Glutamatergic neuron (in vitro differentiated cells): ENCODE data around the gene AKNA. TPM values are rescaled to one million over a fixed set of nuclear protein-coding genes. Genes with fewer than 3 reads are reported as not detected.

ENCODE experiments used
- DNase-seq: peaks from one replicate; pipeline ENCODE4 v3.0.0; 2022
- H3K27ac Mint-ChIP-seq: one replicate; pipeline ENCODE4 v1.8.0; 2020; ENCODE audit warnings: mild to moderate bottlenecking, mixed read lengths, inconsistent platforms; ENCODE audit not compliant: unreplicated experiment
- H3K27me3 Mint-ChIP-seq: one replicate; pipeline ENCODE4 v1.8.0; 2020; ENCODE audit warnings: mild to moderate bottlenecking, moderate library complexity, mixed read lengths, inconsistent platforms; ENCODE audit not compliant: unreplicated experiment
- H3K36me3 Mint-ChIP-seq: one replicate; pipeline ENCODE4 v1.8.0; 2020; ENCODE audit warnings: mild to moderate bottlenecking, mixed read lengths, inconsistent platforms; ENCODE audit not compliant: unreplicated experiment
- H3K4me1 Mint-ChIP-seq: one replicate; pipeline ENCODE4 v1.8.0; 2020; ENCODE audit warnings: mild to moderate bottlenecking, low read depth, mixed read lengths, inconsistent platforms; ENCODE audit not compliant: unreplicated experiment
- H3K4me3 Mint-ChIP-seq: one replicate; pipeline ENCODE4 v1.8.0; 2020; ENCODE audit warnings: mild to moderate bottlenecking, mixed read lengths, inconsistent platforms; ENCODE audit not compliant: unreplicated experiment
- H3K9me3 Mint-ChIP-seq: one replicate; pipeline ENCODE4 v1.8.0; 2020; ENCODE audit warnings: mild to moderate bottlenecking, moderate library complexity, mixed read lengths, inconsistent platforms; ENCODE audit not compliant: unreplicated experiment
- total RNA-seq: library from RNA; stranded (reverse); fragmentation: NEBNext Ultra II Directional; extraction: Animal tissue kit (Norgen Biotek cat#: 25700); gene quantifications from one replicate; pipeline ENCODE4 v1.2.1, GENCODE V29; 2021; ENCODE audit not compliant: unreplicated experiment
- TF ChIP-seq, protein P1 (sequence below): fragments of 200-600 bp; sonication (generic); IDR thresholded peaks from one replicate; pipeline ENCODE4 v1.5.0; 2021; ENCODE audit not compliant: partially characterized antibody, unreplicated experiment

The AKNA gene
- total RNA-seq, 1 donor from 2014 or later: 32.6 TPM

- DNase-seq: peak; percentile 14
- Mint-ChIP-seq H3K4me3 (no peak overlapping the region), H3K36me3 (no peaks in the 10 kb centered on the region), H3K9me3 (peaks cover 1% of the 10 kb centered on the region), H3K27me3 (peaks cover 4% of the 10 kb centered on the region), H3K27ac (no peak overlapping the region), H3K4me1 (peaks cover 22% of the 10 kb centered on the region)
- TF ChIP-seq, protein P1, sequence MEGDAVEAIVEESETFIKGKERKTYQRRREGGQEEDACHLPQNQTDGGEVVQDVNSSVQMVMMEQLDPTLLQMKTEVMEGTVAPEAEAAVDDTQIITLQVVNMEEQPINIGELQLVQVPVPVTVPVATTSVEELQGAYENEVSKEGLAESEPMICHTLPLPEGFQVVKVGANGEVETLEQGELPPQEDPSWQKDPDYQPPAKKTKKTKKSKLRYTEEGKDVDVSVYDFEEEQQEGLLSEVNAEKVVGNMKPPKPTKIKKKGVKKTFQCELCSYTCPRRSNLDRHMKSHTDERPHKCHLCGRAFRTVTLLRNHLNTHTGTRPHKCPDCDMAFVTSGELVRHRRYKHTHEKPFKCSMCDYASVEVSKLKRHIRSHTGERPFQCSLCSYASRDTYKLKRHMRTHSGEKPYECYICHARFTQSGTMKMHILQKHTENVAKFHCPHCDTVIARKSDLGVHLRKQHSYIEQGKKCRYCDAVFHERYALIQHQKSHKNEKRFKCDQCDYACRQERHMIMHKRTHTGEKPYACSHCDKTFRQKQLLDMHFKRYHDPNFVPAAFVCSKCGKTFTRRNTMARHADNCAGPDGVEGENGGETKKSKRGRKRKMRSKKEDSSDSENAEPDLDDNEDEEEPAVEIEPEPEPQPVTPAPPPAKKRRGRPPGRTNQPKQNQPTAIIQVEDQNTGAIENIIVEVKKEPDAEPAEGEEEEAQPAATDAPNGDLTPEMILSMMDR: no peak
Measured at GRCh38 chr9:114289106-114289505, 98.7 kb downstream of the AKNA start.

DNA sequence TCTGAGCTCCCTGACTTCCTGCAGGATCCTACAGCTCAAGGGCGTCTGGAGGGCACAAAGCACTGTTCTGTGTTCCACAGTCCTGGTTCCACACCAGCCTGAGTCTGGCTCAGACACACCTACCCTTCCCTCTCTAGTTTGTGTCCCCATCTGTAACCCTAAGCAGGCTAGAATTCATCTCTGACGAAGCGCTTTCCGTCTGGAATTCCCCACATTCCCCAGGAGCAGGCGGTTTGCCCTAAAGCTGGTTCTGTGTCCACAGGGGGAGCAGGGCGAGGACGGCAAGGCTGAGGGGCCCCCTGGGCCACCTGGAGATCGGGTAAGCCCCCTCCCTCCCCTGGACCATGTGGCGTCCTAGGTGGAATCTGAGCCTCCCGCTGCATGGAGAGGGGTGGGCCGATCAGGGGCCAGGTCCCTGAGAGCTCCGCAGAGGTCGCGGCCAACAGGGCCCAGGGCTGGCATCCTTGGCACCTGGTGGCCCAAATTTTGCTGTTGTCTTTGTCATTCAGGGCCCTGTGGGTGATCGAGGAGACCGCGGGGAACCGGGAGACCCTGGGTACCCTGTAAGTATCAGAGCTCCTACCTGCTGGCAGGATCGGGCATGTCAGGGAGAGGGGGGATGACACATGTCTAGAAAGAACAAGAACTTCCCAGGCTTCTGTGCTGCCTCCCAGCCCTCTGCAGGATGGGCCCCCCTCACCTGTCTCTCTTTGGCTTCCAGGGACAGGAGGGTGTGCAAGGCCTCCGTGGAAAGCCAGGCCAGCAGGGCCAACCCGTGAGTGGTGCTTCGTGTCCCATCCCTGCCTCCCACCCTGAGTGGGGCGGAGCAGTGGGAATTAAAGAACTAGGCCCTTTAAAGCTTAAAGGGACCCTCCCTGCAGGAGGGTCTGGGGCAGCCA, 99.3 kb downstream of the AKNA start:
- no peak overlapping the region for H3K27ac Mint-ChIP-seq

GRCh38 chr9:114287763-114288192, 100.0 kb downstream of the AKNA start:
- H3K27ac Mint-ChIP-seq: peak overlapping the region; percentile 5
- peaks cover 4% of the 10 kb centered on the region for H3K27me3 Mint-ChIP-seq
- no peak overlapping the region for H3K4me3 Mint-ChIP-seq
- peaks cover 1% of the 10 kb centered on the region for H3K9me3 Mint-ChIP-seq
- H3K36me3 Mint-ChIP-seq: no peaks in the 10 kb centered on the region
- TF ChIP-seq, protein P1: no peak
- H3K4me1 Mint-ChIP-seq: peaks cover 24% of the 10 kb centered on the region
- peak; percentile 14 for DNase-seq

More for the DNA sequence above, 99.3 kb downstream of the AKNA start:
- H3K4me3 Mint-ChIP-seq: no peak overlapping the region
- DNase-seq: peak; percentile 16
- H3K4me1 Mint-ChIP-seq: peaks cover 22% of the 10 kb centered on the region
- peaks cover 4% of the 10 kb centered on the region for H3K27me3 Mint-ChIP-seq
- H3K36me3 Mint-ChIP-seq: no peaks in the 10 kb centered on the region
- TF ChIP-seq, protein P1: no peak
- H3K9me3 Mint-ChIP-seq: peaks cover 1% of the 10 kb centered on the region

GRCh38 chr9:114287001-114287762, 100.6 kb downstream of the AKNA start:
- peaks cover 4% of the 10 kb centered on the region for H3K27me3 Mint-ChIP-seq
- H3K4me1 Mint-ChIP-seq: peaks cover 29% of the 10 kb centered on the region
- DNase-seq: peak; percentile 54
- peak overlapping the region; percentile 5 for H3K27ac Mint-ChIP-seq
- peaks cover 1% of the 10 kb centered on the region for H3K9me3 Mint-ChIP-seq
- TF ChIP-seq, protein P1: no peak
- H3K4me3 Mint-ChIP-seq: no peak overlapping the region
- no peaks in the 10 kb centered on the region for H3K36me3 Mint-ChIP-seq
